ENCODE measurements around the gene AVEN.

DNA sequence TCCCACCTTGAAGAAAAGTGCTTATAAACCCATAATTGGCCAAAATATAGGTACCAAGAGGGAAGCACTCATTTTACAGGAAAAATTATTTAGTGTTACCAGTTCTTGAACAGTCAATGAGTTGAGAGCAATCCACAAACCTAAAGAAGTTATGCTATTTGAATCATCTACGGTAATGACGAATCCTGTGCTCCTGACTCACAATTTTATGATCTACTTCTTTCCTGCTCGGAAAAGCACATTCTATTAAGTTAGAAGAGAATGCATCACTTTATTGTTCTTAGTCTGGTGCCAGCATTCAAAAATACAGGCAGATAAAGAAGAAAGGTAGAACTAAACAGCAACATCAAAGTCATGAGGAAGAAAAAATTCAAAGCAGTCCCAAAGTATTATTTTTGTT, 37.5 kb downstream of the AVEN start:
- TF ChIP-seq FOXM1 (IDR thresholded peaks at IDR 0.05; ENCODE audit: borderline replicate concordance) (no peak), L3MBTL2 (conservative IDR thresholded peaks at IDR 0.05) (no peak), BHLHE40 (IDR thresholded peaks at IDR 0.05; ENCODE audit: borderline replicate concordance) (no peak), SUZ12 (IDR thresholded peaks at IDR 0.05) (no peak), SP1 (IDR thresholded peaks at IDR 0.05) (no peak), ELF4 (IDR thresholded peaks at IDR 0.05) (no peak), ARNT (IDR thresholded peaks at IDR 0.05) (no peak), ZNF384 (IDR thresholded peaks at IDR 0.05) (no peak), TARDBP (IDR thresholded peaks at IDR 0.05) (no peak), FOXK2 (IDR thresholded peaks at IDR 0.05) (no peak), LEF1 (IDR thresholded peaks at IDR 0.05; ENCODE audit: borderline replicate concordance) (no peak), PKNOX1 (IDR thresholded peaks at IDR 0.05) (no peak), HDGF (IDR thresholded peaks at IDR 0.05; ENCODE audit: borderline replicate concordance) (no peak), NFRKB (IDR thresholded peaks at IDR 0.05) (no peak)
